ENCODE results near the gene POP5. TPM values are rescaled to one million over a fixed set of nuclear protein-coding genes. Genes with fewer than 3 reads are reported as not detected.
A peak's percentile ranks its signal among the peaks of the same experiment; 100 is the strongest.

POP5 gene
- total RNA-seq, 4 donors from 2014 or later: 15.6 to 28.1 (median 22.6) TPM

- DNase-seq: no peak
- Histone ChIP-seq H3K27ac (no peak overlapping the region), H3K4me1 (peaks cover 10 to 26% (median 20%) of the 10 kb centered on the region in 3 donors), H3K27me3 (peaks cover 0 to 12% (median 0%) of the 10 kb centered on the region in 4 donors), H3K9me3 (no peaks in the 10 kb centered on the region), H3K36me3 (no peaks in the 10 kb centered on the region), H3K4me3 (no peak overlapping the region)
- no peak for TF ChIP-seq CTCF (IDR thresholded peaks at IDR 0.05)
- no peak for TF ChIP-seq POLR2A (IDR thresholded peaks at IDR 0.05)
- intact Hi-C loops (cut with DNase I): loop anchor here (10.0 kb wide), 1 partner anchor 388 kb away; the partner anchor contains the start of gene HNF1A
- WGBS, 2 donors: 75 to 81% methylated on average over 2 of the region's 2 CpGs
Measured at GRCh38 chr12:120586860-120587259, 5.7 kb upstream of the POP5 start.

GRCh38 chr12:120586206-120586605 lies 5.0 kb upstream of the POP5 start:
- 63 to 73% methylated on average over 7 of the region's 7 CpGs for WGBS, 2 donors
- no peak for TF ChIP-seq POLR2A (IDR thresholded peaks at IDR 0.05)
- TF ChIP-seq CTCF (IDR thresholded peaks at IDR 0.05): no peak
- intact Hi-C loops (cut with DNase I): loop anchor here (10.0 kb wide), 1 partner anchor 389 kb away; the partner anchor contains the start of gene HNF1A

GRCh38 chr12:120584343-120585149 lies 3.3 kb upstream of the POP5 start:
- intact Hi-C loops (cut with DNase I): loop anchor here (10.0 kb wide), 1 partner anchor 390 kb away; the partner anchor contains the start of gene HNF1A
- WGBS, 2 donors: 2 to 10% methylated on average over 7 to 20 of the region's 65 CpGs
- DNase-seq: no peak
- TF ChIP-seq POLR2A (IDR thresholded peaks at IDR 0.05): no peak
- TF ChIP-seq CTCF (IDR thresholded peaks at IDR 0.05): peak in 4 of 6 experiments; percentile 34 to 48 (median 37)
- Histone ChIP-seq H3K4me3 (peak overlapping the region; percentile 27 to 69 (median 40)), H3K27ac (peak overlapping the region in 3 of 4 donors; percentile 8 to 41 (median 17)), H3K9me3 (no peaks in the 10 kb centered on the region), H3K4me1 (peaks cover 19 to 45% (median 33%) of the 10 kb centered on the region in 3 donors), H3K27me3 (peaks cover 0 to 12% (median 0%) of the 10 kb centered on the region in 4 donors), H3K36me3 (peaks cover 0 to 6% (median 2%) of the 10 kb centered on the region in 3 donors)

More at GRCh38 chr12:120586206-120586605, 5.0 kb upstream of the POP5 start:
- no peak for DNase-seq
- H3K4me1 ChIP-seq: peaks cover 13 to 31% (median 22%) of the 10 kb centered on the region in 3 donors
- no peaks in the 10 kb centered on the region for H3K9me3 ChIP-seq
- H3K27me3 ChIP-seq: peaks cover 0 to 12% (median 0%) of the 10 kb centered on the region in 4 donors
- no peaks in the 10 kb centered on the region for H3K36me3 ChIP-seq
- no peak overlapping the region for H3K27ac ChIP-seq
- no peak overlapping the region for H3K4me3 ChIP-seq

- Histone ChIP-seq H3K36me3 (peaks cover 3 to 16% (median 12%) of the 10 kb centered on the region in 3 donors), H3K27ac (no peak overlapping the region), H3K27me3 (peaks cover 0 to 12% (median 0%) of the 10 kb centered on the region in 4 donors), H3K4me3 (peak overlapping the region in 1 of 4 donors; percentile 35), H3K4me1 (peaks cover 19 to 47% (median 33%) of the 10 kb centered on the region in 3 donors), H3K9me3 (no peaks in the 10 kb centered on the region)
- WGBS, 2 donors: 20 to 30% methylated on average over 13 to 15 of the region's 20 CpGs
- intact Hi-C loops (cut with DNase I): loop anchor here (10.0 kb wide), 1 partner anchor 391 kb away; the partner anchor contains the start of gene HNF1A
- no peak for DNase-seq
- TF ChIP-seq POLR2A (IDR thresholded peaks at IDR 0.05) (no peak), CTCF (IDR thresholded peaks at IDR 0.05) (peak; percentile 85 to 93 (median 89))
Measured at GRCh38 chr12:120583478-120584030, 2.4 kb upstream of the POP5 start.
